Endothelial cell of umbilical vein (primary cell): ENCODE measurements around the gene CCDC159. TPM values are rescaled to one million over a fixed set of nuclear protein-coding genes. Genes with fewer than 3 reads are reported as not detected.
"Not testable (repeated sequence)": the region's sequence is repeated elsewhere in the genome, so short reads cannot be mapped to it uniquely, and the experiment has no call there.

ENCODE experiments used
- BruUV-seq: library from RNA; stranded (reverse); fragments of 400-500 nt; replicated peaks from 2 replicates; lab custom pipeline; 2021; lab: Mats Ljungman, UMichigan
- CTCF ChIA-PET: fragments of 300-600, 350-600 bp; sonication (Branson Sonifier 250); formaldehyde crosslinking; loops from one replicate; lab custom pipeline; 2021; ENCODE audit warnings: antibody characterized with exemption, inconsistent platforms; lab: Charles Lee
- POLR2A ChIA-PET: fragments of 300-600, 350-600 bp; sonication (Branson Sonifier 250); formaldehyde crosslinking; loops from one replicate; lab custom pipeline; 2021; ENCODE audit warnings: antibody characterized with exemption, inconsistent platforms; lab: Charles Lee
- DNase-seq: peaks from one replicate; pipeline ENCODE4 v3.0.0-alpha.2; 2011; ENCODE audit warnings: low read depth, low spot score
- FAIRE-seq: peaks from 2 replicates; lab custom pipeline; 2011; peaks lifted over from hg19 to GRCh38; lab: Jason Lieb, UNC
- H2AFZ ChIP-seq: 2 replicates; pipeline ENCODE4 v1.6.0; 2012; ENCODE audit warnings: low read depth, low read length, control low read depth, inconsistent platforms
- H3K27ac ChIP-seq: 2 replicates; pipeline ENCODE4 v1.5.1; 2011; ENCODE audit warnings: low read depth, mild to moderate bottlenecking, control low read depth, low read length, moderate library complexity; ENCODE audit not compliant: insufficient read depth
- H3K27me3 ChIP-seq, 2 experiments: 2 replicates each; pipeline versions ENCODE4 v1.6.0 to v1.6.1; 2011; ENCODE audit warnings: low read length in 2 of 2, mixed read lengths in 1 of 2; ENCODE audit not compliant: control insufficient read depth in 2 of 2, insufficient read depth in 2 of 2
- H3K36me3 ChIP-seq, 2 experiments: 2 replicates in 1 of 2; 3 replicates in 1 of 2; pipeline ENCODE4 v1.5.1; 2011; ENCODE audit warnings: low read length in 2 of 2, mild to moderate bottlenecking in 1 of 2, moderate library complexity in 1 of 2; ENCODE audit not compliant: control insufficient read depth in 2 of 2, insufficient read depth in 2 of 2; ENCODE audit errors: extremely low read depth in 1 of 2
- H3K4me1 ChIP-seq: 3 replicates; pipeline ENCODE4 v1.5.1; 2011; ENCODE audit warnings: mild to moderate bottlenecking, low read length; ENCODE audit not compliant: control insufficient read depth, insufficient read depth; ENCODE audit errors: extremely low read depth
- H3K4me2 ChIP-seq: 2 replicates; pipeline ENCODE4 v1.6.1; 2011; ENCODE audit warnings: low read length, control low read depth, mixed read lengths; ENCODE audit not compliant: insufficient read depth
- H3K4me3 ChIP-seq, 3 experiments: fragments of 200-600 bp in 1 of 3; sonication (generic), shearing (Covaris generic) in 1 of 3; replicated peaks in 1 of 3; 2 replicates each; pipeline ENCODE4 v1.5.1; 2011 to 2016; ENCODE audit warnings: control low read depth in 3 of 3, low read length in 3 of 3, mild to moderate bottlenecking in 2 of 3, inconsistent platforms in 1 of 3, low read depth in 1 of 3, moderate library complexity in 1 of 3; ENCODE audit not compliant: insufficient read depth in 1 of 3
- H3K79me2 ChIP-seq: 2 replicates; pipeline ENCODE4 v1.6.0; 2012; ENCODE audit warnings: low read length, inconsistent platforms; ENCODE audit not compliant: control insufficient read depth, insufficient read depth
- H3K9ac ChIP-seq: replicated peaks from 2 replicates; pipeline ENCODE3; 2011; ENCODE audit warnings: low read length, control low read depth; ENCODE audit not compliant: insufficient read depth; ENCODE audit errors: extremely low read depth
- H3K9me1 ChIP-seq: replicated peaks from 3 replicates; pipeline ENCODE4 v1.6.0; 2011; ENCODE audit warnings: mild to moderate bottlenecking, low read length; ENCODE audit not compliant: control insufficient read depth, insufficient read depth; ENCODE audit errors: extremely low read depth
- H3K9me3 ChIP-seq: replicated peaks from 2 replicates; pipeline ENCODE4 v1.5.1; 2012; ENCODE audit warnings: low read length, inconsistent platforms; ENCODE audit not compliant: control insufficient read depth, insufficient read depth
- H4K20me1 ChIP-seq: replicated peaks from 2 replicates; pipeline ENCODE3; 2011; ENCODE audit warnings: mild to moderate bottlenecking, low read length; ENCODE audit not compliant: control insufficient read depth, insufficient read depth; ENCODE audit errors: extremely low read depth
- EZH2 ChIP-seq: IDR thresholded peaks from 2 replicates; pipeline ENCODE4 v1.6.1; 2012; ENCODE audit warnings: borderline replicate concordance, low read depth, mild to moderate bottlenecking, moderate library complexity, low read length, inconsistent platforms; ENCODE audit not compliant: severe bottlenecking
- FOS ChIP-seq: IDR thresholded peaks from 2 replicates; pipeline ENCODE4 v1.6.1; 2011; ENCODE audit warnings: mild to moderate bottlenecking, low read length, moderate library complexity, borderline replicate concordance; ENCODE audit not compliant: insufficient read depth
- GATA2 ChIP-seq: IDR thresholded peaks from 2 replicates; pipeline ENCODE4 v1.7.0; 2011; ENCODE audit warnings: low read depth, mild to moderate bottlenecking, moderate library complexity, mixed read lengths, low read length; ENCODE audit not compliant: insufficient read length, insufficient read depth
- JUN ChIP-seq: IDR thresholded peaks from 2 replicates; pipeline ENCODE4 v1.6.1; 2011; ENCODE audit warnings: borderline replicate concordance, low read depth; ENCODE audit not compliant: insufficient read length, insufficient read depth
- MAX ChIP-seq: IDR thresholded peaks from 2 replicates; pipeline ENCODE4 v1.6.1; 2011; ENCODE audit not compliant: insufficient read depth, insufficient read length
- MYC ChIP-seq: IDR thresholded peaks from one replicate; pipeline ENCODE4 v1.6.1; 2011; ENCODE audit warnings: mild to moderate bottlenecking, low read depth, low read length
- POLR2A ChIP-seq: IDR thresholded peaks from 2 replicates; pipeline ENCODE4 v1.6.1; 2012; ENCODE audit warnings: low read depth, mild to moderate bottlenecking, control low read depth, low read length
- POLR2AphosphoS5 ChIP-seq: IDR thresholded peaks from 2 replicates; pipeline ENCODE4 v1.6.1; 2012; ENCODE audit warnings: low read depth, mild to moderate bottlenecking, control low read depth, low read length, moderate library complexity; ENCODE audit not compliant: insufficient read depth
- dilution Hi-C: fragments of 300-500 bp; cut with MboI; formaldehyde crosslinking; loops from one replicate; pipeline ENCODE4 v1.15.0; 2019; ENCODE audit warnings: low sequenced_read_pairs; ENCODE audit not compliant: extremely low pct_ligation_motif_present
- intact Hi-C: fragments of 100-400 bp; cut with micrococcal nuclease; formaldehyde crosslinking; loops from one replicate; pipeline ENCODE4 v1.10.0; 2022
- polyA plus RNA-seq, 4 experiments: library from polyadenylated mRNA; depleted of rRNA in 3 of 4; stranded (reverse) in 3 of 4; unstranded in 1 of 4; fragments of >200 nt; gene quantifications; 2 replicates each; pipeline versions ENCODE4 v1.2.1 to v1.2.3, GENCODE V29; 2011 to 2012; ENCODE audit warnings: missing spikeins in 1 of 4
- total RNA-seq: library from RNA; stranded (reverse); gene quantifications from 2 replicates; pipeline ENCODE4 v1.2.3, GENCODE V29; 2021
- TF ChIP-seq, protein P1 (sequence below), 2 donors: IDR thresholded peaks; 1 replicate in 1 of 2; 2 replicates in 1 of 2; pipeline ENCODE4 v1.5.1; 2011; ENCODE audit warnings: low read length in 2 of 2, mild to moderate bottlenecking in 2 of 2, moderate library complexity in 2 of 2, control low read depth in 1 of 2, inconsistent platforms in 1 of 2, low read depth in 1 of 2; ENCODE audit not compliant: insufficient read depth in 1 of 2; ENCODE audit errors: extremely low read depth in 1 of 2

The CCDC159 gene
- total and polyA plus RNA-seq, 2 donors (not counting 3 experiments of a cell fraction or from before 2014, with no cell fraction given) = 30.0 to 31.6 TPM

DNA sequence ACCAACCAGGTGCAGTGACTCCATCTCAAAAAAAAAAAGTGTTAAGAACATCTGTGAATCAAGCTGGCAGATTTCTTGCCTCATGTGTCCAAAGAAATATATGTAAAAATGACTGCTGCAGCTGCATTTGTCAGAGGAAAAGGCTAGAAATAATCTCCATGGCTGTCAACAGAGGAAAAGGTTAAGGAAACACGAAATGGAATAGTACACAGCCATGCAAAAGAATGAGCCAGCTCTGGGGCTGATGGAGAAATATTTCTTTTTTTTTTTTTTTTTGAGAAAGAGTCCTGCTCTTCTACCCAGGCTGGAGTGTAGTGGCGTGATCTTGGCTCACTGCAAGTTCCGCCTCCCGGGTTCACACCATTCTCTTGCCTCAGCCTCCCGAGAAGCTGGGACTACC, 13.5 kb upstream of the CCDC159 start:
- CTCF ChIA-PET = no interaction called here

GRCh38 chr19:11333838-11334237, 12.5 kb upstream of the CCDC159 start:
- dilution Hi-C loops, H3K79me2 ChIP-seq, H3K9me1 ChIP-seq, BruUV-seq, H3K27ac ChIP-seq, H3K4me3 ChIP-seq, POLR2A ChIA-PET, H3K27me3 ChIP-seq, H3K9me3 ChIP-seq, CTCF ChIA-PET, H2AFZ ChIP-seq, H3K9ac ChIP-seq, H3K4me2 ChIP-seq, H3K4me1 ChIP-seq, FAIRE-seq, intact Hi-C loops, DNase-seq, H4K20me1 ChIP-seq: not testable (repeated sequence)
- peaks cover 0 to 15% of the 10 kb centered on the region in 2 experiments for H3K36me3 ChIP-seq

More for the DNA sequence above, 13.5 kb upstream of the CCDC159 start:
- H3K4me2 ChIP-seq = no peak overlapping the region
- no peak overlapping the region for H3K4me3 ChIP-seq
- H3K27me3 ChIP-seq = no peaks in the 10 kb centered on the region
- no peaks in the 10 kb centered on the region for H4K20me1 ChIP-seq
- H3K36me3 ChIP-seq = peaks cover 0 to 15% of the 10 kb centered on the region in 2 experiments
- no peak overlapping the region for H2AFZ ChIP-seq
- no peaks in the 10 kb centered on the region for H3K4me1 ChIP-seq
- TF ChIP-seq GATA2 (no peak), EZH2 (no peak), JUN (no peak), POLR2AphosphoS5 (no peak), MYC (no peak), FOS (no peak), MAX (no peak), POLR2A (no peak)
- TF ChIP-seq, protein P1, sequence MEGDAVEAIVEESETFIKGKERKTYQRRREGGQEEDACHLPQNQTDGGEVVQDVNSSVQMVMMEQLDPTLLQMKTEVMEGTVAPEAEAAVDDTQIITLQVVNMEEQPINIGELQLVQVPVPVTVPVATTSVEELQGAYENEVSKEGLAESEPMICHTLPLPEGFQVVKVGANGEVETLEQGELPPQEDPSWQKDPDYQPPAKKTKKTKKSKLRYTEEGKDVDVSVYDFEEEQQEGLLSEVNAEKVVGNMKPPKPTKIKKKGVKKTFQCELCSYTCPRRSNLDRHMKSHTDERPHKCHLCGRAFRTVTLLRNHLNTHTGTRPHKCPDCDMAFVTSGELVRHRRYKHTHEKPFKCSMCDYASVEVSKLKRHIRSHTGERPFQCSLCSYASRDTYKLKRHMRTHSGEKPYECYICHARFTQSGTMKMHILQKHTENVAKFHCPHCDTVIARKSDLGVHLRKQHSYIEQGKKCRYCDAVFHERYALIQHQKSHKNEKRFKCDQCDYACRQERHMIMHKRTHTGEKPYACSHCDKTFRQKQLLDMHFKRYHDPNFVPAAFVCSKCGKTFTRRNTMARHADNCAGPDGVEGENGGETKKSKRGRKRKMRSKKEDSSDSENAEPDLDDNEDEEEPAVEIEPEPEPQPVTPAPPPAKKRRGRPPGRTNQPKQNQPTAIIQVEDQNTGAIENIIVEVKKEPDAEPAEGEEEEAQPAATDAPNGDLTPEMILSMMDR (IDR thresholded peaks at IDR 0.05; ENCODE audit: extremely low read depth in 1 of 2, insufficient read depth in 1 of 2, low read depth in 1 of 2, low read length in 2 of 2) = no peak
- dilution Hi-C loops = no loop called here
- H3K9me1 ChIP-seq = no peaks in the 10 kb centered on the region
- intact Hi-C loops = no loop called here
- BruUV-seq = no TSS peak
- no peak overlapping the region for H3K9ac ChIP-seq
- H3K27ac ChIP-seq = no peak overlapping the region
- no peaks in the 10 kb centered on the region for H3K79me2 ChIP-seq
- POLR2A ChIA-PET = no interaction called here
- no peak for FAIRE-seq
- no peaks in the 10 kb centered on the region for H3K9me3 ChIP-seq
- DNase-seq = no peak
